ENCODE results near the gene SNX32. TPM values are rescaled to one million over a fixed set of nuclear protein-coding genes. Genes with fewer than 3 reads are reported as not detected.
A peak's percentile ranks its signal among the peaks of the same experiment; 100 is the strongest.

Gene SNX32
- total and polyA plus RNA-seq, 2 of the 13 experiments (the other 11 are each of a cell fraction or from before 2014, with no cell fraction given) = 0.09 to 0.34 TPM

GRCh38 chr11:65860278-65861164 lies 26.8 kb downstream of the SNX32 start, which contains the start of gene MUS81 (continued):
- no peak for TF ChIP-seq CREBL2 (CRISPR knock-in tag; IDR thresholded peaks at IDR 0.05; ENCODE audit: borderline replicate concordance)
- no peak; the same call in none of the 2 replicates for TF ChIP-seq ZNF263 (CRISPR knock-in tag; IDR thresholded peaks at IDR 0.05)
- TF ChIP-seq MXI1 (IDR thresholded peaks at IDR 0.05; ENCODE audit: borderline replicate concordance, low read depth, low read length) = no peak; the same call in 2 of the 3 replicates
- peak; percentile 22; the same call in 1 of the 2 replicates for TF ChIP-seq ZBTB38 (CRISPR knock-in tag; IDR thresholded peaks at IDR 0.05)
- no peak for TF ChIP-seq ZNF619 (CRISPR knock-in tag; IDR thresholded peaks at IDR 0.05)
- no peak for TF ChIP-seq BCLAF1 (IDR thresholded peaks at IDR 0.05)
- peak; percentile 70; the same call in 1 of the 2 replicates for TF ChIP-seq YEATS4 (CRISPR knock-in tag; IDR thresholded peaks at IDR 0.05; ENCODE audit: borderline replicate concordance)
- TF ChIP-seq HDAC1 (CRISPR knock-in tag; IDR thresholded peaks at IDR 0.05) = peak; percentile 93
- TF ChIP-seq IRF2 (CRISPR knock-in tag; IDR thresholded peaks at IDR 0.05) = peak; percentile 77; the same call in 1 of the 2 replicates
- peak; percentile 75; the same call in 1 of the 2 replicates for TF ChIP-seq ZNF205 (CRISPR knock-in tag; IDR thresholded peaks at IDR 0.05)
- peak; percentile 67; the same call in 1 of the 2 replicates for TF ChIP-seq PRDM10 (CRISPR knock-in tag; IDR thresholded peaks at IDR 0.05; ENCODE audit: low read depth)
- no peak for TF ChIP-seq ARNT (IDR thresholded peaks at IDR 0.05)
- peak; percentile 84; the same call in 1 of the 2 replicates for TF ChIP-seq KLF12 (CRISPR knock-in tag; IDR thresholded peaks at IDR 0.05; ENCODE audit: borderline replicate concordance)
- no peak for TF ChIP-seq NONO (IDR thresholded peaks at IDR 0.05)
- TF ChIP-seq NONO (CRISPR knock-in tag; conservative IDR thresholded peaks at IDR 0.05) = peak; percentile 70
- no peak for TF ChIP-seq SRF (IDR thresholded peaks at IDR 0.05; ENCODE audit: low read depth, low read length)
- no peak for TF ChIP-seq ZNF512 (CRISPR knock-in tag; IDR thresholded peaks at IDR 0.05)
- peak; percentile 59; the same call in 1 of the 2 replicates for TF ChIP-seq MAZ (IDR thresholded peaks at IDR 0.05; ENCODE audit: borderline replicate concordance, low read depth, low read length)
- TF ChIP-seq MAZ (CRISPR knock-in tag; IDR thresholded peaks at IDR 0.05; ENCODE audit: low read depth) = peak; percentile 88
- peak; percentile 78; the same call in 1 of the 2 replicates for TF ChIP-seq ZNF788 (CRISPR knock-in tag; IDR thresholded peaks at IDR 0.05; ENCODE audit: borderline replicate concordance)
- TF ChIP-seq POLR2G (IDR thresholded peaks at IDR 0.05; ENCODE audit: low read depth, low read length) = peak; percentile 73
